ENCODE data around the gene MTHFSD.

Gene MTHFSD

GRCh38 chr16:86546638-86547013, 8.4 kb downstream of the MTHFSD start:
- no peak for DNase-seq

- no peak for DNase-seq
Observed at GRCh38 chr16:86545954-86546637, 8.9 kb downstream of the MTHFSD start.

- no peak for DNase-seq
Observed at GRCh38 chr16:86545481-86545880, 9.6 kb downstream of the MTHFSD start.

GRCh38 chr16:86542756-86543750, 12.0 kb downstream of the MTHFSD start:
- DNase-seq: no peak

- DNase-seq: no peak
Observed at GRCh38 chr16:86541560-86541959, 13.5 kb downstream of the MTHFSD start.

- DNase-seq: no peak
Observed at GRCh38 chr16:86540894-86541293, 14.1 kb downstream of the MTHFSD start.

- no peak for DNase-seq
Observed at GRCh38 chr16:86538196-86538780, 16.7 kb downstream of the MTHFSD start.

- no peak for DNase-seq
Observed at GRCh38 chr16:86537486-86537885, 17.5 kb downstream of the MTHFSD start.

GRCh38 chr16:86536621-86537020, 18.4 kb downstream of the MTHFSD start:
- DNase-seq: no peak

GRCh38 chr16:86534779-86535615, 20.0 kb downstream of the MTHFSD start:
- DNase-seq: no peak

GRCh38 chr16:86533767-86534351, 21.2 kb downstream of the MTHFSD start:
- no peak for DNase-seq

- no peak for DNase-seq
Observed at GRCh38 chr16:86533076-86533475, 22.0 kb downstream of the MTHFSD start.

- DNase-seq: no peak
Observed at GRCh38 chr16:86532526-86532815, 22.6 kb downstream of the MTHFSD start.

- no peak for DNase-seq
Observed at GRCh38 chr16:86531641-86532525, 23.2 kb downstream of the MTHFSD start.

- no peak for DNase-seq
Observed at GRCh38 chr16:86531191-86531545, 23.9 kb downstream of the MTHFSD start.

- no peak for DNase-seq
Observed at GRCh38 chr16:86530251-86531190, 24.5 kb downstream of the MTHFSD start.

- DNase-seq: no peak
Observed at GRCh38 chr16:86529160-86529559, 25.9 kb downstream of the MTHFSD start.

- no peak for DNase-seq
Observed at GRCh38 chr16:86528061-86528929, 26.7 kb downstream of the MTHFSD start.

GRCh38 chr16:86527366-86527765, 27.7 kb downstream of the MTHFSD start:
- DNase-seq: no peak
